ENCODE measurements around the gene FUT8. TPM values are rescaled to one million over a fixed set of nuclear protein-coding genes. Genes with fewer than 3 reads are reported as not detected.

The FUT8 gene
- total RNA-seq, 5 donors from 2014 or later (not counting 1 experiment from before 2014, with no cell fraction given) = 37.6 to 51.7 (median 43.9) TPM

DNA sequence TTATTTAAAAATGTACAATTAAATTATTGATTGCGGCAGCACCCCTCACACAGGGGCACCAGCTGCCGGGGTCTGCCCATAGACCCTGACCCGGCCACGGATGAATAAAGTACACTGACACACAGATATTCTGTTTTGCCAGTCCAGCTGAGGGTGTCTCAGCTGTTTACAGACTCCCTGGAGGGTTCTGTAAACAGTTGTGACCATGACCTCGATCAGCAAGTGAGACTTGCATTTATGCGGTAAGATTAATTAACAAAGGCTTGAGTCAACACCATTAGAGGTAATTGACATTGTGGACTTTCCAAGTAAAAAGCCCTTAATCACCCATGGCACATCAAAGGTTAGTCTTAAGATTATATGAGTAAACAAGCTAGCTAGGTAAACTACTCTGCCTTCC, 94.3 kb downstream of the FUT8 start:
- Mint-ChIP-seq H3K27me3 (no peaks in the 10 kb centered on the region), H3K4me1 (peaks cover 41 to 46% (median 44%) of the 10 kb centered on the region in 3 donors), H3K27ac (no peak overlapping the region), H3K4me3 (no peak overlapping the region), H3K36me3 (peaks cover 33% of the 10 kb centered on the region), H3K9me3 (peaks cover 7 to 18% (median 9%) of the 10 kb centered on the region in 3 donors)
- no peak overlapping the region for H3K27ac ChIP-seq (ENCODE audit: low read length)
- ChIA-PET CTCF (no interaction called here), POLR2A (no interaction called here)
- no peaks in the 10 kb centered on the region for H3K9me3 ChIP-seq
- no peak overlapping the region for H3K4me3 ChIP-seq (ENCODE audit: control insufficient read depth in 1 of 2, extremely low read depth in 1 of 2, low read length in 1 of 2)
- H3K4me1 ChIP-seq (ENCODE audit: control insufficient read depth in 1 of 2, extremely low read depth in 1 of 2, insufficient read depth in 2 of 2, low read length in 2 of 2) = no peaks in the 10 kb centered on the region
- no peak for DNase-seq
- no peaks in the 10 kb centered on the region for H3K36me3 ChIP-seq (ENCODE audit: control insufficient read depth in 2 of 2, extremely low read depth in 1 of 2, insufficient read depth in 1 of 2, low read length in 1 of 2)
- no peaks in the 10 kb centered on the region for H3K27me3 ChIP-seq (replicated peaks in 1 of 2; ENCODE audit: control insufficient read depth in 2 of 2, extremely low read depth in 1 of 2, insufficient read depth in 2 of 2, low read length in 1 of 2)
- WGBS (ENCODE audit: insufficient coverage) = no CpG with 5 or more reads among the region's 6 CpGs
- ATAC-seq (replicated peaks in 1 of 4) = no peak

DNA sequence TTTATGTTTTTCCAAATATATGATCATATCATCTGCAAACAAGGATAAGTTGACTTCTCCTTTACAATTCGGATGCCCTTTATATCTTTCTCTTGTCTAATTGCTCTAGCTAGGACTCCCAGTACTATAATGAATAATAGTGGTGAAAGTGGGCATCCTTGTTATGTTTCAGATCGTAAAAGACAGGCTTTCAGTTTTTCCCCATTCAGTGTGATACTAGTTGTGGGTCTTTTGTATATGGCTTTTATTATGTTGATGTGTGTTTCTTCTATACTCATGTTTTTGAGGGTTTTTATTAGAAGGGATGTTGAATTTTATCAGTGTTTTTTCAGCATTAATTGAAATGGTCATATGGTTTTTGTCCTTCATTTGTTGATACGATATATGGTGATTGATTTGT, 97.3 kb downstream of the FUT8 start:
- H3K4me1 Mint-ChIP-seq = peaks cover 47 to 50% (median 50%) of the 10 kb centered on the region in 3 donors
- H3K27ac Mint-ChIP-seq = no peak overlapping the region
- ATAC-seq (replicated peaks in 1 of 4) = no peak
- Histone ChIP-seq H3K9me3 (no peaks in the 10 kb centered on the region), H3K27ac (ENCODE audit: low read length) (no peak overlapping the region), H3K4me1 (ENCODE audit: control insufficient read depth in 1 of 2, extremely low read depth in 1 of 2, insufficient read depth in 2 of 2, low read length in 2 of 2) (no peaks in the 10 kb centered on the region), H3K36me3 (ENCODE audit: control insufficient read depth in 2 of 2, extremely low read depth in 1 of 2, insufficient read depth in 1 of 2, low read length in 1 of 2) (peaks cover 0 to 5% of the 10 kb centered on the region in 2 donors), H3K4me3 (ENCODE audit: control insufficient read depth in 1 of 2, extremely low read depth in 1 of 2, low read length in 1 of 2) (no peak overlapping the region), H3K27me3 (replicated peaks in 1 of 2; ENCODE audit: control insufficient read depth in 2 of 2, extremely low read depth in 1 of 2, insufficient read depth in 2 of 2, low read length in 1 of 2) (no peaks in the 10 kb centered on the region)
- ChIA-PET CTCF (no interaction called here), POLR2A (no interaction called here)
- no peak overlapping the region for H3K4me3 Mint-ChIP-seq
- 70% methylated on average over 2 of the region's 3 CpGs for WGBS (ENCODE audit: insufficient coverage)
- peaks cover 7 to 18% (median 9%) of the 10 kb centered on the region in 3 donors for H3K9me3 Mint-ChIP-seq
- no peaks in the 10 kb centered on the region for H3K27me3 Mint-ChIP-seq
- H3K36me3 Mint-ChIP-seq = peaks cover 31% of the 10 kb centered on the region
- DNase-seq = no peak

GRCh38 chr14:65513671-65514070, 101.1 kb downstream of the FUT8 start:
- H3K36me3 ChIP-seq (ENCODE audit: control insufficient read depth in 2 of 2, extremely low read depth in 1 of 2, insufficient read depth in 1 of 2, low read length in 1 of 2) = peaks cover 3 to 5% of the 10 kb centered on the region in 2 donors
- H3K9me3 ChIP-seq = no peaks in the 10 kb centered on the region
- ATAC-seq (replicated peaks in 1 of 4) = no peak
- DNase-seq = no peak
- no peaks in the 10 kb centered on the region for H3K27me3 ChIP-seq (replicated peaks in 1 of 2; ENCODE audit: control insufficient read depth in 2 of 2, extremely low read depth in 1 of 2, insufficient read depth in 2 of 2, low read length in 1 of 2)
- H3K27ac Mint-ChIP-seq = no peak overlapping the region
- no peak overlapping the region for H3K4me3 Mint-ChIP-seq
- H3K9me3 Mint-ChIP-seq = peaks cover 0 to 9% (median 5%) of the 10 kb centered on the region in 3 donors
- peaks cover 68 to 75% (median 72%) of the 10 kb centered on the region in 3 donors for H3K4me1 Mint-ChIP-seq
- peaks cover 0 to 2% of the 10 kb centered on the region in 2 experiments for H3K4me1 ChIP-seq (ENCODE audit: control insufficient read depth in 1 of 2, extremely low read depth in 1 of 2, insufficient read depth in 2 of 2, low read length in 2 of 2)
- H3K27ac ChIP-seq (ENCODE audit: low read length) = no peak overlapping the region
- no CpG with 5 or more reads among the region's 5 CpGs for WGBS (ENCODE audit: insufficient coverage)
- H3K36me3 Mint-ChIP-seq = peaks cover 19% of the 10 kb centered on the region
- no peak overlapping the region for H3K4me3 ChIP-seq (ENCODE audit: control insufficient read depth in 1 of 2, extremely low read depth in 1 of 2, low read length in 1 of 2)
- ChIA-PET POLR2A (no interaction called here), CTCF (no interaction called here)
- H3K27me3 Mint-ChIP-seq = no peaks in the 10 kb centered on the region

- DNase-seq (no peak), ATAC-seq (replicated peaks in 1 of 4) (no peak)
- ChIA-PET CTCF (no interaction called here), POLR2A (no interaction called here)
- peaks cover 14% of the 10 kb centered on the region for H3K36me3 Mint-ChIP-seq
- no peaks in the 10 kb centered on the region for H3K27me3 Mint-ChIP-seq
- H3K4me3 ChIP-seq (ENCODE audit: control insufficient read depth in 1 of 2, extremely low read depth in 1 of 2, low read length in 1 of 2) = no peak overlapping the region
- peaks cover 0 to 3% of the 10 kb centered on the region in 2 donors for H3K36me3 ChIP-seq (ENCODE audit: control insufficient read depth in 2 of 2, extremely low read depth in 1 of 2, insufficient read depth in 1 of 2, low read length in 1 of 2)
- H3K4me1 ChIP-seq (ENCODE audit: control insufficient read depth in 1 of 2, extremely low read depth in 1 of 2, insufficient read depth in 2 of 2, low read length in 2 of 2) = peaks cover 0 to 2% of the 10 kb centered on the region in 2 experiments
- peaks cover 0 to 3% (median 0%) of the 10 kb centered on the region in 3 donors for H3K9me3 Mint-ChIP-seq
- H3K27ac Mint-ChIP-seq = peak overlapping the region; percentile 25 to 82
- H3K4me1 Mint-ChIP-seq = peaks cover 44 to 55% (median 50%) of the 10 kb centered on the region in 3 donors
- no peaks in the 10 kb centered on the region for H3K9me3 ChIP-seq
- H3K4me3 Mint-ChIP-seq = no peak overlapping the region
- no peaks in the 10 kb centered on the region for H3K27me3 ChIP-seq (replicated peaks in 1 of 2; ENCODE audit: control insufficient read depth in 2 of 2, extremely low read depth in 1 of 2, insufficient read depth in 2 of 2, low read length in 1 of 2)
- no peak overlapping the region for H3K27ac ChIP-seq (ENCODE audit: low read length)
These were observed 105.4 kb downstream of the FUT8 start for GRCh38 chr14:65517635-65518542.

GRCh38 chr14:65528069-65528468, 115.5 kb downstream of the FUT8 start:
- CTCF ChIA-PET = interaction anchor here in 1 of 2 donors (0.6 kb wide), 1 partner anchor 179 kb away, joined by 3 read pairs; no protein-coding TSS in a partner anchor
- POLR2A ChIA-PET = no interaction called here
- no peak overlapping the region for H3K4me3 ChIP-seq (ENCODE audit: control insufficient read depth in 1 of 2, extremely low read depth in 1 of 2, low read length in 1 of 2)
- H3K27me3 ChIP-seq (replicated peaks in 1 of 2; ENCODE audit: control insufficient read depth in 2 of 2, extremely low read depth in 1 of 2, insufficient read depth in 2 of 2, low read length in 1 of 2) = no peaks in the 10 kb centered on the region
- 98% methylated on average over 9 of the region's 11 CpGs for WGBS (ENCODE audit: insufficient coverage)
- H3K27ac Mint-ChIP-seq = no peak overlapping the region
- H3K27me3 Mint-ChIP-seq = no peaks in the 10 kb centered on the region
- peaks cover 22 to 38% (median 33%) of the 10 kb centered on the region in 3 donors for H3K4me1 Mint-ChIP-seq
- H3K9me3 Mint-ChIP-seq = peaks cover 12 to 25% (median 15%) of the 10 kb centered on the region in 3 donors
- no peak for DNase-seq
- peaks cover 0 to 5% of the 10 kb centered on the region in 2 donors for H3K36me3 ChIP-seq (ENCODE audit: control insufficient read depth in 2 of 2, extremely low read depth in 1 of 2, insufficient read depth in 1 of 2, low read length in 1 of 2)
- H3K27ac ChIP-seq (ENCODE audit: low read length) = no peak overlapping the region
- ATAC-seq (replicated peaks in 1 of 4) = no peak
- no peaks in the 10 kb centered on the region for H3K4me1 ChIP-seq (ENCODE audit: control insufficient read depth in 1 of 2, extremely low read depth in 1 of 2, insufficient read depth in 2 of 2, low read length in 2 of 2)
- H3K36me3 Mint-ChIP-seq = peaks cover 54% of the 10 kb centered on the region
- H3K9me3 ChIP-seq = peaks cover 11% of the 10 kb centered on the region
- no peak overlapping the region for H3K4me3 Mint-ChIP-seq

- no peak for DNase-seq
- no CpG with 5 or more reads among the region's 3 CpGs for WGBS (ENCODE audit: insufficient coverage)
- H3K4me3 Mint-ChIP-seq = no peak overlapping the region
- ChIA-PET POLR2A (no interaction called here), CTCF (no interaction called here)
- Histone ChIP-seq H3K4me3 (ENCODE audit: control insufficient read depth in 1 of 2, extremely low read depth in 1 of 2, low read length in 1 of 2) (no peak overlapping the region), H3K9me3 (peaks cover 16% of the 10 kb centered on the region), H3K27me3 (replicated peaks in 1 of 2; ENCODE audit: control insufficient read depth in 2 of 2, extremely low read depth in 1 of 2, insufficient read depth in 2 of 2, low read length in 1 of 2) (no peaks in the 10 kb centered on the region), H3K27ac (ENCODE audit: low read length) (no peak overlapping the region), H3K4me1 (ENCODE audit: control insufficient read depth in 1 of 2, extremely low read depth in 1 of 2, insufficient read depth in 2 of 2, low read length in 2 of 2) (no peaks in the 10 kb centered on the region), H3K36me3 (ENCODE audit: control insufficient read depth in 2 of 2, extremely low read depth in 1 of 2, insufficient read depth in 1 of 2, low read length in 1 of 2) (peaks cover 0 to 5% of the 10 kb centered on the region in 2 donors)
- peaks cover 3 to 11% (median 9%) of the 10 kb centered on the region in 3 donors for H3K9me3 Mint-ChIP-seq
- H3K27ac Mint-ChIP-seq = no peak overlapping the region
- H3K27me3 Mint-ChIP-seq = no peaks in the 10 kb centered on the region
- ATAC-seq (replicated peaks in 1 of 4) = no peak
- H3K4me1 Mint-ChIP-seq = peaks cover 15 to 24% (median 21%) of the 10 kb centered on the region in 3 donors
- peaks cover 26% of the 10 kb centered on the region for H3K36me3 Mint-ChIP-seq
These were observed 118.6 kb downstream of the FUT8 start for GRCh38 chr14:65531148-65531547.

Measured in T-cell (primary cell).